Common myeloid progenitor, CD34-positive (primary cell): ENCODE results near the gene ATF7.
"Not testable (repeated sequence)": the region's sequence is repeated elsewhere in the genome, so short reads cannot be mapped to it uniquely, and the experiment has no call there.

ENCODE experiments used
- CTCF ChIA-PET: fragments of 350-600 bp; sonication (Branson Sonifier 250); formaldehyde crosslinking; loops from one replicate; lab custom pipeline; 2021; ENCODE audit warnings: antibody characterized with exemption; lab: Charles Lee
- POLR2A ChIA-PET: fragments of 350-600 bp; sonication (Branson Sonifier 250); formaldehyde crosslinking; loops from one replicate; lab custom pipeline; 2021; ENCODE audit warnings: antibody characterized with exemption; lab: Charles Lee
- DNase-seq, 3 donors: peaks; one replicate each; pipeline versions ENCODE4 v3.0.0 to v3.0.0-alpha.2; 2013
- H3K27ac ChIP-seq, 2 experiments: 1 replicate in 1 of 2; 2 replicates in 1 of 2; pipeline ENCODE4 v1.7.0; 2013; ENCODE audit warnings: inconsistent platforms in 2 of 2, low read length in 2 of 2, mild to moderate bottlenecking in 2 of 2, low read depth in 1 of 2, moderate library complexity in 1 of 2; ENCODE audit not compliant: severe bottlenecking in 2 of 2, insufficient read depth in 1 of 2, poor library complexity in 1 of 2
- H3K27me3 ChIP-seq, 5 experiments: replicated peaks in 2 of 5; 1 replicate in 3 of 5; 2 replicates in 2 of 5; pipeline versions ENCODE4 v1.6.1 to v1.7.0; 2013; ENCODE audit warnings: low read length in 4 of 5, mild to moderate bottlenecking in 2 of 5, moderate library complexity in 2 of 5, inconsistent platforms in 1 of 5; ENCODE audit not compliant: insufficient read depth in 5 of 5, control insufficient read depth in 4 of 5
- H3K36me3 ChIP-seq, 4 experiments: 1 replicate in 2 of 4; 2 replicates in 2 of 4; pipeline versions ENCODE4 v1.6.1 to v1.7.0; 2013; ENCODE audit warnings: low read length in 3 of 4, control low read depth in 1 of 4, mild to moderate bottlenecking in 1 of 4; ENCODE audit not compliant: control insufficient read depth in 4 of 4, insufficient read depth in 4 of 4
- H3K4me1 ChIP-seq, 4 experiments: 1 replicate in 3 of 4; 2 replicates in 1 of 4; pipeline versions ENCODE4 v1.6.1 to v1.7.1; 2013; ENCODE audit warnings: low read length in 3 of 4, mild to moderate bottlenecking in 3 of 4, control low read depth in 1 of 4, inconsistent platforms in 1 of 4, moderate library complexity in 1 of 4; ENCODE audit not compliant: control insufficient read depth in 4 of 4, insufficient read depth in 4 of 4; ENCODE audit errors: control extremely low read depth in 1 of 4
- H3K4me3 ChIP-seq, 7 experiments: 1 replicate in 4 of 7; 2 replicates in 3 of 7; pipeline versions ENCODE4 v1.5.1 to v1.7.0; 2013; ENCODE audit warnings: mild to moderate bottlenecking in 7 of 7, low read length in 6 of 7, moderate library complexity in 6 of 7, inconsistent platforms in 2 of 7, low read depth in 2 of 7, control low read depth in 1 of 7; ENCODE audit not compliant: insufficient read depth in 4 of 7, control insufficient read depth in 1 of 7; ENCODE audit errors: extremely low read depth in 1 of 7
- H3K9me3 ChIP-seq, 5 experiments: 1 replicate in 4 of 5; 2 replicates in 1 of 5; pipeline versions ENCODE4 v1.6.1 to v1.7.1; 2013; ENCODE audit warnings: low read length in 4 of 5, mild to moderate bottlenecking in 2 of 5, inconsistent platforms in 1 of 5, low read depth in 1 of 5, moderate library complexity in 1 of 5; ENCODE audit not compliant: control insufficient read depth in 4 of 5, insufficient read depth in 2 of 5; ENCODE audit errors: control extremely low read depth in 1 of 5
- WGBS: methylation state at CpG from one replicate; pipeline ENCODE4 v1.1.5; 2013; ENCODE audit not compliant: insufficient coverage; 5-methylcytosine and 5-hydroxymethylcytosine counted together

Gene ATF7

GRCh38 chr12:53601296-53601847 lies 24.8 kb downstream of the ATF7 start:
- Histone ChIP-seq H3K4me1 (peaks cover 12 to 44% (median 29%) of the 10 kb centered on the region in 4 experiments), H3K27me3 (no peaks in the 10 kb centered on the region), H3K4me3 (peak overlapping the region in 6 of 7 experiments; percentile 46 to 79 (median 67)), H3K9me3 (no peaks in the 10 kb centered on the region), H3K27ac (peak overlapping the region in 1 of 2 experiments; percentile 50), H3K36me3 (peaks cover 0 to 2% (median 0%) of the 10 kb centered on the region in 4 experiments)
- ChIA-PET CTCF (interaction anchor here (1.1 to 1.6 kb wide), 3 partner anchors 10 to 74 kb away, joined by 3 to 4 read pairs (median 3); partner anchors contain the start of gene ATP5MC2), POLR2A (interaction anchor here (0.7 kb wide), 1 partner anchor 30 kb away, joined by 3 read pairs; no protein-coding TSS in a partner anchor)
- peak in 2 of 3 donors; percentile 23 to 30 for DNase-seq
- WGBS, result 7% methylated on average over 3 of the region's 12 CpGs

GRCh38 chr12:53600490-53601295 lies 25.5 kb downstream of the ATF7 start:
- WGBS, result 97% methylated on average over 7 of the region's 13 CpGs
- Histone ChIP-seq H3K27me3 (no peaks in the 10 kb centered on the region), H3K36me3 (peaks cover 0 to 2% (median 0%) of the 10 kb centered on the region in 4 experiments), H3K4me1 (peaks cover 12 to 46% (median 30%) of the 10 kb centered on the region in 4 experiments), H3K27ac (no peak overlapping the region), H3K9me3 (no peaks in the 10 kb centered on the region), H3K4me3 (peak overlapping the region in 2 of 7 experiments; percentile 77 to 79)
- ChIA-PET POLR2A (interaction anchor here (0.6 kb wide), 1 partner anchor 72 kb away, joined by 3 read pairs; no protein-coding TSS in a partner anchor), CTCF (interaction anchor here (0.8 to 1.8 kb wide), 5 partner anchors 14 to 75 kb away, joined by 3 to 8 read pairs (median 3); partner anchors contain the start of gene ATP5MC2)
- DNase-seq, result no peak

GRCh38 chr12:53599579-53599978 lies 26.6 kb downstream of the ATF7 start:
- DNase-seq, result peak; percentile 24 to 54 (median 48)
- no CpG with 5 or more reads among the region's 2 CpGs for WGBS
- CTCF ChIA-PET, result interaction anchor here (1.3 to 1.8 kb wide), 4 partner anchors 13 to 76 kb away, joined by 3 to 8 read pairs (median 4); partner anchors contain the start of gene ATP5MC2
- Histone ChIP-seq H3K4me1 (peaks cover 12 to 46% (median 30%) of the 10 kb centered on the region in 4 experiments), H3K36me3 (peaks cover 0 to 3% (median under 1%) of the 10 kb centered on the region in 4 experiments), H3K4me3 (no peak overlapping the region), H3K27ac (no peak overlapping the region), H3K9me3 (no peaks in the 10 kb centered on the region), H3K27me3 (no peaks in the 10 kb centered on the region)
- POLR2A ChIA-PET, result interaction anchor here (0.6 kb wide), 1 partner anchor 73 kb away, joined by 3 read pairs; no protein-coding TSS in a partner anchor

- H3K36me3 ChIP-seq, H3K4me3 ChIP-seq, DNase-seq, H3K27ac ChIP-seq, H3K9me3 ChIP-seq, H3K27me3 ChIP-seq, POLR2A ChIA-PET: not testable (repeated sequence)
- CTCF ChIA-PET, result interaction anchor here (0.6 to 1.8 kb wide), 6 partner anchors 12 to 118 kb away, joined by 3 to 8 read pairs (median 3); no protein-coding TSS in a partner anchor
- peaks cover 12 to 46% (median 28%) of the 10 kb centered on the region in 4 experiments for H3K4me1 ChIP-seq
- WGBS, result 100% methylated on average over 1 of the region's 2 CpGs
Measured at GRCh38 chr12:53598971-53599370, 27.2 kb downstream of the ATF7 start.

GRCh38 chr12:53596920-53597363 lies 29.2 kb downstream of the ATF7 start:
- POLR2A ChIA-PET, result interaction anchor here (0.7 kb wide), 1 partner anchor 75 kb away, joined by 3 read pairs; no protein-coding TSS in a partner anchor
- WGBS, result no CpG with 5 or more reads among the region's 3 CpGs
- no peak for DNase-seq
- peaks cover 4 to 28% (median 13%) of the 10 kb centered on the region in 4 experiments for H3K4me1 ChIP-seq
- CTCF ChIA-PET, result interaction anchor here (0.6 kb wide), 1 partner anchor 229 kb away, joined by 3 read pairs; no protein-coding TSS in a partner anchor
- H3K36me3 ChIP-seq, result peaks cover 0 to 3% (median under 1%) of the 10 kb centered on the region in 4 experiments
- no peak overlapping the region for H3K27ac ChIP-seq
- no peaks in the 10 kb centered on the region for H3K27me3 ChIP-seq
- no peak overlapping the region for H3K4me3 ChIP-seq
- no peaks in the 10 kb centered on the region for H3K9me3 ChIP-seq

- DNase-seq, result no peak
- 100% methylated on average over 2 of the region's 5 CpGs for WGBS
- Histone ChIP-seq H3K4me3 (no peak overlapping the region), H3K36me3 (peaks cover 0 to 3% (median under 1%) of the 10 kb centered on the region in 4 experiments), H3K27ac (no peak overlapping the region), H3K9me3 (no peaks in the 10 kb centered on the region), H3K27me3 (no peaks in the 10 kb centered on the region), H3K4me1 (peaks cover 0 to 28% (median 9%) of the 10 kb centered on the region in 4 experiments)
- CTCF ChIA-PET, result no interaction called here
- POLR2A ChIA-PET, result no interaction called here
Measured at GRCh38 chr12:53594897-53595615, 31.1 kb downstream of the ATF7 start.
